ENCODE data around the gene NTRK3.
"Not testable (repeated sequence)": the region's sequence is repeated elsewhere in the genome, so short reads cannot be mapped to it uniquely, and the experiment has no call there.

The NTRK3 gene

GRCh38 chr15:88072598-88073390 lies 183.7 kb downstream of the NTRK3 start:
- no peak for DNase-seq (ENCODE audit: low spot score)

DNA sequence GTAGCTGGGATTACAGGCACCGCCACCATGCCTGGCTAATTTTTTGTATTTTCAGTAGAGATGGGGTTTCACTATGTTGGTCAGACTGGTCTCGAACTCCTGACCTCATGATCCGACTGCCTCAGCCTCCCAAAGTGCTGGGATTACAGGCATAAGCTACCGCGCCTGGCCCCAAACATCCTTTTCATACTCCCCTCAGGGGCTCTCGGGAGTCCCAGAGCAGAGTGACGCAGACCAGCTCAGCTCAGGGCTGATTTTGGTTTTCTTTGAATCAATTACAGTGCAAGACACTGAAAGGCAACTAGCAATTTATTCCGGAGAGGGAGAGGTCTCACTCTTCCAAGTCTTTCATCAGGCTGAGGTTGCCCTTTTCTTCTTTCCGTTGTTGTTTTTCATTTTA lies 184.4 kb downstream of the NTRK3 start:
- DNase-seq (ENCODE audit: low spot score) = not testable (repeated sequence)

GRCh38 chr15:88071141-88071540 lies 185.4 kb downstream of the NTRK3 start:
- DNase-seq (ENCODE audit: low spot score) = no peak

- DNase-seq (ENCODE audit: low spot score) = no peak
Measured at GRCh38 chr15:88069561-88069960, 187.0 kb downstream of the NTRK3 start.

DNA sequence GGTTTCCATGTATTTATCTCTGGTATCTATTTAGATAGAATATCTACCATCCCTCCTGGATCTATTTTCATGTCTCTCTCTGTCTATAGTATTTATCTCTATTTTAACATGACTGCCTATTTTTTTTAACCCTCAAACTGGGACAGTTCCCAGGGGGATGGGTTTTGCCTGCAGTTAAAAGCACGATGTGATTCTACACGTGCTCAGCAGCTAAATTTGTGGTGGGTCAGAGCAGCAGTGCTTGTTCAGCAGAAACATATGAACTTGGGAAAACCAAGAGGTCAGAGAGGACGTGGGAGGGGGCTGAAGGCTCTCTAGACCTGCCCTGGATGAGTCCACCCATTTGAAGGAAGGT lies 189.2 kb downstream of the NTRK3 start:
- no peak for DNase-seq (ENCODE audit: low spot score)

- DNase-seq (ENCODE audit: low spot score) = no peak
Measured at GRCh38 chr15:88066636-88067330, 189.8 kb downstream of the NTRK3 start.

GRCh38 chr15:88061452-88061851 lies 195.1 kb downstream of the NTRK3 start:
- no peak for DNase-seq (ENCODE audit: low spot score)

DNA sequence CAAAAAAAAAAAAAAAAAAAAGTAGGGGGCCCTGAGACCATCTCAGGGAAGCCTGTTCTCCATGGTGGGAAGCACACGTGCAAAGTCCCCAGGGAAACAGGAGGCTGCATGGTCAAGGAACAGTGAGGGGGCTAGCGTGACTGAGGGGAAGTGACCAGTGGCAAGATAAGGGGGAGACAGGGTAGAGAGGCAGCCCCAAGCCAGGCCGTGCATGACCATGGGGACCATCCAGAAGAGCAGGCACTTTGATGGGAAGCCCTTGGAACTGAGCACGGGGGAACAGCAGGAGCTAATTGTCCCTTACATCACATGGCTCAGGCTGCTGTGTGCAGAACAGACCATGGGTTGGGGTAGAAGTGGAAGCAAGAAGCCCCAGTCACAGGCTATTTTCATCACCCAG lies 196.2 kb downstream of the NTRK3 start:
- DNase-seq (ENCODE audit: low spot score) = no peak

DNA sequence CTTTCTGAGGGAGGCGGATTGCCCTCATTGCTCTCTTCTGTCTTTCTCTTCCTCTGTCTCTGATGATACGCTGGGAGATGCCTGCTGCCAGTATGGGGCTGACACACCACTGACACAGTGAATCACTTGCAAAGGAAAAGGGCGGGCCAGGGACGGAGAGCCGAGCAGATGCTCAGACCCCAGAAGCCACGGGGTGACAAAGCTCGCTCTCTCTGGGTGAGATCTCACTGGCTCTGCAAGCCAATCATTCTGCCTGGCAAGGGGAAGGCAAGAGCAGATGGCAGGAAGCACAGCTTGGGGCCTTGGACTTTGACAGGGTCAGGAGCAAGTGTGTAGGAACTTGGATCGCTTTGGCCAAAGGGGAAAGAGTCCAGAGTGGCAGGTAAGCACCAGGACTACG lies 198.7 kb downstream of the NTRK3 start:
- no peak for DNase-seq (ENCODE audit: low spot score)

DNA sequence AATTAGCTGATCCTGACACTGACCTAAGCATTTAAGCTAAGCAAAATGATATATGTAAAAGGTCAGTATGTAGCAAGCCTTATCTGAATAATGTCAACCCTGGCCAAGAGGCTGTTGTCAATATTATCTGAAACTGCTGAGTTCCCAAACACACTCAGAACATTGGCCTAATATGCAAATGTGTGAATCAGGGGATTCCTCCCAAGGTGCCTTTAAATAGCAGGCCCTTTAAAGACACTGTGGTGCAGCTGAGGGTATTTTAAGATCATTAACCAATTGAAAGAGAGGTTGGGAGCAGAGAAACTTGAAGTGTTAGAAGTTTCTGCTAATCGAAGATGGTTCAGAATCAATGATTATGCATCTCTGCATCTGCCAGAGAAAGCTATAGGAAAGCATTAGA lies 207.0 kb downstream of the NTRK3 start:
- DNase-seq (ENCODE audit: low spot score) = no peak

DNA sequence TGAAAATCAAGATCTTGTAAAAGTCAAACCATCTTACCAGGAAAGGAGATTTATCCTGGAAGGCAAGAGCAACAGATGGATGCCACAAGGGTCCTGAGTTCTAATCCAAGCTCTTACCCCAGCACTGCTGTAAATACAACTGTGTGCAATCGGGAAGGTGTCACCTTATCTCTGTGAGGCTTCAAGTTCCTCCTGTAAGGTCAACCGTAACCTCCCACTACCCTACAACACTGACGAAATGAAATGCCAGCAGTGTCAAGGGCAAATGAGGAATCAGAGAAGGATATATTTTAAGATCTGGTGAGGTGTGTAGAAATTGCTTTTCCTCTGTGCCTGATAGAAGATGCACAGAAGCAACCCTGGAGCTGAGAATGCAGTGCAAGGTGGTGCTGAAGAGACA lies 207.8 kb downstream of the NTRK3 start:
- DNase-seq (ENCODE audit: low spot score) = no peak

- DNase-seq (ENCODE audit: low spot score) = no peak
Measured at GRCh38 chr15:88048237-88048636, 208.3 kb downstream of the NTRK3 start.

GRCh38 chr15:88046576-88047129 lies 209.9 kb downstream of the NTRK3 start:
- DNase-seq (ENCODE audit: low spot score) = no peak

DNA sequence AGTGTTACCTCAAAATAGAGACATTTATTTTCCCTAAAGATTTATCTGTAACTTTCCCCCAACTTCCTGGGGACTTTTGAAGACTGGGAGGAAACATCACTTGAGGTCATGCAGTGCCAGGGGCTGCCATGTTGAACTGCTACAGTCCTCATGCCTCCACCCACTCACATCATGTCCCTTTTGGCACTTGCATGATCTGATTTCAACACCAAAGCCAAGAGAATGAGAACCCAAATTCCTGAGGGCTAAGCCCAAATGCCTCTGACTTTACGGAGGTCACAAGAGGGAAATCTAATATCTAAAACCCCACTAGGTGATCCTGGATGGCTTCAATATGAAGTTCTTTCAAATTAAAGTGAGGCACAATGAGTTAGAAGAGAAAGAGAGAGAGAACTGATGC lies 213.1 kb downstream of the NTRK3 start:
- no peak for DNase-seq (ENCODE audit: low spot score)

DNA sequence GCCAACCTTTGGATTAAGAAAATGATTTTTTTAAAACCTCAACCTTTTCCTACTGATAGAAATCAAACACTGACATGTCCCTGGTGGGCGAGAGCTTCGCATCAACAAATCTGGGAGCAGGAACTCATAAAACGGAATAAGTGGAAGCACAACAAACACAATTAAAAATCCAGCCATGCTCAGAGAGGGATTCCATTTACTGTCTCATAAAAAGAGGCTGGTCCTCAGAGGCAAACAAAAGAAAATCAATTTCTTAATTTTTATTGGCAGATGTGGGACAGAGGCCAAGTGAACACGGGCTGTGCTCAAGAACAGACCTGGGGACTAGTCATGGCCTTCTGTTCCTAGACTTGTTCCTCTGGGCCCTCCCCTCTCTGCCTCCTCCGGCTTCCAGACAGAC lies 214.5 kb downstream of the NTRK3 start:
- no peak for DNase-seq (ENCODE audit: low spot score)

DNA sequence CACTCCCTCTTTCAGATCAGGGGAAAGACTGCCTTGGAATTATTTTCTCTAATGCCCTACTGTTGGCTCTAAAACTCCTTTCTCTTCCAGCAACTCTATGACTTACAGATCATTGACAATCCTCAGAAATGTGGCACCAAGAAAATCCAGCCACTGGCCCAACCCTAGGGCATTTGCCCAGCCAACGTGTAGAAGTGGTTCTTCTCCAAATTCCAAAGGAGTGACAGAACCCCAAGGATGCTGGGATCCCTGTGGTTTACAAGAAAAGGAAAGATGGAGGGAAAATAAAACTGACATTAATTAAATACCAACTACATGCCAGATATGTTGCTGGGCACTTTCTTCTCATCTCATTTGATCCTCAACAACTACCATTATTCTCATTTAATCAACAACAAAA lies 216.0 kb downstream of the NTRK3 start:
- DNase-seq (ENCODE audit: low spot score) = no peak

- no peak for DNase-seq (ENCODE audit: low spot score)
Measured at GRCh38 chr15:88038261-88038660, 218.3 kb downstream of the NTRK3 start.

DNA sequence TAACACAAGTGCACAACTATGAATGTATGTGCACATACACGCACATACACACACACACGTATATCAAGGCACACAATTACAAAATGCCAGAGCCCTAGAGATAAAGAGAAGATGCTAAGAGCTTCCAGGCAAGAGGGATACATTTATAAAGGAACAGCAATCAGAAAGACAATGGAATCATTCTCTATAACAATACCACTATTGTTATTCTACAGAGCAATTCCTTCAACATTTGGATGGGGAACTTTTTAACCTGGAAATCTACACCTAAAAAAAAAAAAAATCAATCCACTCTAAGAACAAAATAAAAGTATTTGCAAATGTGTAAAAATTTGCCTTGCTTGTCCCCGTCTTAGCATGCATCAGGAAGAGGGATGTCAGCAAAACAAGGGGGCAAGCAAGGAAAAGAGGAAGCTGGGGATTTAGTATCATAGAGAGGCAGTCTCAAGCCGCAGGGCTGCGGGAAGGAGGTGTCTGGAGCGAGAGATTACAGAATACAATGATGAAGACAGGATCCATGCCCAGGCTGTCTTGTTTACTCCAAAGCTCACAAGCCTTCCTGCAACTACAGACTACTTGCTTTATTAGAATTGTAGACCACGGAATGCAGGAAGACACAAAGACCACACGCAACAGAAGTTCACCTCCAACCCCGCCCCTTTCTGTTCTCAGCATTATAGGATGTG lies 220.2 kb downstream of the NTRK3 start:
- no peak for DNase-seq (ENCODE audit: low spot score)

DNA sequence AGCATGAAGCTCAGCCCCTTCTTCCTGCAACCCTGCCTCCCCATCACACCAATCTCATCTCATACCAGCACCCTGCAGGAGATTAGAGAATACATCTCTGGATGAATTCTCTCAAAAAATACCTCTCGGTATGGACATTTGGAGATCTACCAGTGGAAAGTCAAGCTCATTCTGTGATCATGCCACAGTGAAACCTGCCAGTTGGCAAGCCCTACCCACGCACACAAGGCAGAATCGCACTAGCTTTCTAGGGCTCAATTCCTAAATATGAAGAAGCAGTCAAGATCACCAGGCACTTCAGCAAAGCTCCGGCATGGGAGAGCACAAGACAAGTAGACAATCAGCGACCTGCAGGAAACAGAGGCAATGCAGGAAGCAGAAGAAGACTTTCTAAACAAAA lies 221.2 kb downstream of the NTRK3 start:
- DNase-seq (ENCODE audit: low spot score) = no peak

DNA sequence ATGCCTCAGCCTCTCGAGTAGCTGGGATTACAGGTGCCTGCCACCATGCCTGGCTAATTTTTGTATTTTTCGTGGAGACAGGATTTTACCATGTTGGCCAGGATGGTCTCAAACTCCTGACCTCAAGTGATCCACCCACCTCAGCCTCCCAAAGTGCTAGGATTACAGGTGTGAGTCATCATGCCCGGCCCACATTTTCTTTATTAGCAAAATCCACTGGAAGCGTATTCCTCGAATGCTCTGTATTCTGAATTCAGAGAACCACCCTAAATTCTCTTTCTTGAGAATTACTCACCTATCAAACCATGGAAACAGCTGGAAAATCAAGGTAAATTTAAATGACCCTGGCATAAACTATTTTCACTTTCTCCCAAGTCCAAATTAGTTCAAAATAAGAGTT lies 223.1 kb downstream of the NTRK3 start:
- DNase-seq (ENCODE audit: low spot score) = not testable (repeated sequence)

DNA sequence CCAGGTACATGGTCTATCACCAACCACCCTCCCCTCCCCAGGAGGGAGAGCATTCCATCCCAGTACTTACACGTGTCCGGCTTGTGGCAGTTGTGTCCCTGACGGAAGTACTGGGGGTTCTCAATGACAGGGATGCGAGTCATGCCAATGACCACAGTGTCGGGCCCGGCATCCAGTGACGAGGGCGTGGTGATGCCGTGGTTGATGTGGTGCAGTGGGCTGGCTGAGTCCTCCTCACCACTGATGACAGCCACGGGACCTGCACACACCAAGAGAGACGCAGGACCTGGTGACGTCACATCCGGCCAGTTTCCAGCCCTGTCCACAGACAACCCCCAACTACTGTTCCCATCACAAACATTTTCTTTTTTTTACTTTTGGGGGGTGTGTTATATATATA lies 223.8 kb downstream of the NTRK3 start:
- DNase-seq (ENCODE audit: low spot score) = no peak

- DNase-seq (ENCODE audit: low spot score) = no peak
Measured at GRCh38 chr15:88031461-88031860, 225.1 kb downstream of the NTRK3 start.

- DNase-seq (ENCODE audit: low spot score) = no peak
Measured at GRCh38 chr15:88029696-88030095, 226.8 kb downstream of the NTRK3 start.

Measured in CD4-positive, alpha-beta T cell treated with Interleukin-15 for 4 hours (primary cell).